Stomach (tissue), 9 donors: ENCODE measurements around the gene METTL6. TPM values are rescaled to one million over a fixed set of nuclear protein-coding genes. Genes with fewer than 3 reads are reported as not detected.

Source experiments
- DNase-seq, 2 donors: peaks; one replicate each; pipeline versions ENCODE4 v3.0.0 to v3.0.0-alpha.2; 2013 to 2019
- H3K27ac ChIP-seq, 5 donors: fragments of 200-600 bp in 4 of 5; sonication (generic) in 4 of 5; one replicate each; pipeline ENCODE4 v1.5.1; 2013 to 2019; ENCODE audit warnings: mild to moderate bottlenecking in 1 of 5, moderate library complexity in 1 of 5
- H3K27me3 ChIP-seq, 3 donors: fragments of 200-600 bp; sonication (generic); one replicate each; pipeline ENCODE4 v1.5.1; 2017 to 2019; ENCODE audit warnings: mixed run types in 1 of 3
- H3K36me3 ChIP-seq, 4 donors: fragments of 200-600 bp; sonication (generic); 1 replicate in 3 of 4; 2 replicates in 1 of 4; pipeline ENCODE4 v1.5.1; 2016 to 2019
- H3K4me1 ChIP-seq, 4 donors: fragments of 200-600 bp; sonication (generic); one replicate each; pipeline ENCODE4 v1.5.1; 2016 to 2019
- H3K4me3 ChIP-seq, 4 donors: fragments of 200-600 bp; sonication (generic) in 3 of 4; one replicate each; pipeline ENCODE4 v1.5.1; 2016 to 2019; ENCODE audit warnings: mild to moderate bottlenecking in 1 of 4
- H3K9me3 ChIP-seq, 4 donors: fragments of 200-600 bp; sonication (generic); one replicate each; pipeline ENCODE4 v1.5.1; 2016 to 2019
- CTCF ChIP-seq, 7 experiments: fragments of 450-650 bp in 4 of 7; fragments of 200-600 bp in 3 of 7; sonication (generic) in 3 of 7; IDR thresholded peaks; one replicate each; pipeline ENCODE4 v1.5.1; 2016 to 2019; ENCODE audit warnings: antibody characterized with exemption in 7 of 7, control low read depth in 2 of 7, mild to moderate bottlenecking in 1 of 7
- EP300 ChIP-seq: sonication (generic); formaldehyde crosslinking; IDR thresholded peaks from one replicate; pipeline ENCODE4 v1.6.1; 2017; ENCODE audit warnings: antibody characterized with exemption
- POLR2A ChIP-seq, 4 donors: fragments of 450-650 bp; IDR thresholded peaks; one replicate each; pipeline ENCODE4 v1.6.1; 2016; ENCODE audit warnings: antibody characterized with exemption in 4 of 4, control low read depth in 2 of 4, mild to moderate bottlenecking in 1 of 4, moderate library complexity in 1 of 4
- POLR2AphosphoS5 ChIP-seq, 3 donors: sonication (generic); formaldehyde crosslinking; IDR thresholded peaks; one replicate each; pipeline ENCODE4 v1.6.1; 2016; ENCODE audit warnings: antibody characterized with exemption in 3 of 3
- WGBS, 5 donors: extraction: QIAGEN DNeasy Blood & Tissue Kit in 3 of 5; methylation state at CpG; one replicate each; pipeline versions ENCODE4 v1.1.5 to v1.1.7; 2013 to 2018; 5-methylcytosine and 5-hydroxymethylcytosine counted together
- intact Hi-C: fragments of 100-400 bp; cut with DNase I; formaldehyde crosslinking; loops from one replicate; pipeline ENCODE4 v1.15.1; 2023; ENCODE audit warnings: low total_unique reads
- polyA plus RNA-seq, 3 donors: library from polyadenylated mRNA; stranded (reverse); fragments of 200-250 nt; gene quantifications; one replicate each; pipeline ENCODE4 v1.2.3, GENCODE V29; 2013
- total RNA-seq, 5 donors: library from RNA; depleted of rRNA; stranded (reverse); fragments of >200 nt; gene quantifications; one replicate each; pipeline versions ENCODE4 v1.1.0 to v1.2.3, GENCODE V29; 2014 to 2016
- donor health status: healthy with polysubstance abuse.
- donor health status: Bipolar disorder and iron deficiency.
- donor health status: healthy.

The METTL6 gene
- total and polyA plus RNA-seq, 8 donors: 0.29 to 35.8 (median 6.9) TPM

- TF ChIP-seq POLR2AphosphoS5 (IDR thresholded peaks at IDR 0.05): no peak
- no peak for TF ChIP-seq POLR2A (IDR thresholded peaks at IDR 0.05)
- no peak for TF ChIP-seq EP300
- TF ChIP-seq CTCF (IDR thresholded peaks at IDR 0.05): no peak
- DNase-seq: no peak
- Histone ChIP-seq H3K9me3 (no peaks in the 10 kb centered on the region), H3K36me3 (peaks cover 34 to 62% (median 61%) of the 10 kb centered on the region in 4 donors), H3K4me1 (peaks cover 0 to 45% (median 30%) of the 10 kb centered on the region in 4 donors), H3K27me3 (no peaks in the 10 kb centered on the region), H3K4me3 (no peak overlapping the region), H3K27ac (no peak overlapping the region)
- 81 to 85% (median 82%) methylated on average over 3 of the region's 3 CpGs for WGBS, 5 donors
- intact Hi-C loops: no loop called here
Observed at GRCh38 chr3:15431256-15431837, 4.0 kb upstream of the METTL6 start.

- no peak for TF ChIP-seq CTCF (IDR thresholded peaks at IDR 0.05)
- no peak for TF ChIP-seq POLR2A (IDR thresholded peaks at IDR 0.05)
- TF ChIP-seq POLR2AphosphoS5 (IDR thresholded peaks at IDR 0.05): no peak
- no peak for TF ChIP-seq EP300
Observed at GRCh38 chr3:15430624-15431023, 3.3 kb upstream of the METTL6 start.

GRCh38 chr3:15429080-15429479 lies 1.7 kb upstream of the METTL6 start:
- no peak for DNase-seq
- 82 to 90% (median 85%) methylated on average over 6 of the region's 6 CpGs for WGBS, 5 donors
- intact Hi-C loops: loop anchor here (10.0 kb wide), 1 partner anchor 126 kb away; no protein-coding TSS in a partner anchor
- H3K27me3 ChIP-seq: no peaks in the 10 kb centered on the region
- peaks cover 0 to 63% (median 45%) of the 10 kb centered on the region in 4 donors for H3K4me1 ChIP-seq
- no peak overlapping the region for H3K27ac ChIP-seq
- peak overlapping the region in 3 of 4 donors; percentile 76 to 95 (median 83) for H3K4me3 ChIP-seq
- H3K9me3 ChIP-seq: no peaks in the 10 kb centered on the region
- H3K36me3 ChIP-seq: peaks cover 12 to 47% (median 46%) of the 10 kb centered on the region in 4 donors
- TF ChIP-seq POLR2A (IDR thresholded peaks at IDR 0.05): no peak
- TF ChIP-seq CTCF (IDR thresholded peaks at IDR 0.05): no peak
- TF ChIP-seq EP300: no peak
- no peak for TF ChIP-seq POLR2AphosphoS5 (IDR thresholded peaks at IDR 0.05)

More at GRCh38 chr3:15430624-15431023, 3.3 kb upstream of the METTL6 start:
- no peaks in the 10 kb centered on the region for H3K27me3 ChIP-seq
- DNase-seq: no peak
- intact Hi-C loops: no loop called here
- H3K27ac ChIP-seq: no peak overlapping the region
- H3K4me1 ChIP-seq: peaks cover 0 to 52% (median 37%) of the 10 kb centered on the region in 4 donors
- no peak overlapping the region for H3K4me3 ChIP-seq
- H3K9me3 ChIP-seq: no peaks in the 10 kb centered on the region
- WGBS, 5 donors: 63 to 79% (median 71%) methylated on average over 1 of the region's 1 CpG
- H3K36me3 ChIP-seq: peaks cover 27 to 55% (median 54%) of the 10 kb centered on the region in 4 donors

GRCh38 chr3:15428539-15428938 lies 1.2 kb upstream of the METTL6 start:
- Histone ChIP-seq H3K4me3 (peak overlapping the region; percentile 76 to 95 (median 84)), H3K27me3 (no peaks in the 10 kb centered on the region), H3K36me3 (peaks cover 12 to 47% (median 45%) of the 10 kb centered on the region in 4 donors), H3K4me1 (peaks cover 0 to 63% (median 45%) of the 10 kb centered on the region in 4 donors), H3K27ac (peak overlapping the region in 4 of 5 donors; percentile 80 to 92 (median 87)), H3K9me3 (no peaks in the 10 kb centered on the region)
- DNase-seq: peak in 1 of 2 donors; percentile 24
- WGBS, 5 donors: 9 to 10% (median 9%) methylated on average over 9 of the region's 9 CpGs
- TF ChIP-seq CTCF (IDR thresholded peaks at IDR 0.05): no peak
- TF ChIP-seq POLR2AphosphoS5 (IDR thresholded peaks at IDR 0.05): peak in 1 of 3 donors; percentile 12
- no peak for TF ChIP-seq EP300
- intact Hi-C loops: loop anchor here (10.0 kb wide), 1 partner anchor 126 kb away; no protein-coding TSS in a partner anchor
